Measurements from ENCODE around the gene MYO7B.

The MYO7B gene

GRCh38 chr2:127632592-127633489 lies 97.4 kb downstream of the MYO7B start:
- H3K9me3 ChIP-seq (ENCODE audit: control insufficient read depth in 1 of 2, low read length in 2 of 2), result no peaks in the 10 kb centered on the region
- no peaks in the 10 kb centered on the region for H3K36me3 ChIP-seq (ENCODE audit: control insufficient read depth in 1 of 2, insufficient read depth in 2 of 2, low read length in 2 of 2)
- no peak overlapping the region for H3K27ac ChIP-seq (ENCODE audit: low read length)
- no peaks in the 10 kb centered on the region for H3K27me3 ChIP-seq (ENCODE audit: low read depth, low read length)
- no peak overlapping the region for H3K4me3 ChIP-seq (ENCODE audit: low read depth in 1 of 2, low read length in 2 of 2)
- H3K4me1 ChIP-seq (ENCODE audit: control insufficient read depth in 1 of 2, insufficient read depth in 2 of 2, low read length in 2 of 2), result peaks cover 3 to 48% of the 10 kb centered on the region in 2 donors

GRCh38 chr2:127633556-127634065 lies 98.1 kb downstream of the MYO7B start:
- H3K4me1 ChIP-seq (ENCODE audit: control insufficient read depth in 1 of 2, insufficient read depth in 2 of 2, low read length in 2 of 2), result peaks cover 5 to 55% of the 10 kb centered on the region in 2 donors
- H3K4me3 ChIP-seq (ENCODE audit: low read depth in 1 of 2, low read length in 2 of 2), result no peak overlapping the region
- no peak overlapping the region for H3K27ac ChIP-seq (ENCODE audit: low read length)
- H3K9me3 ChIP-seq (ENCODE audit: control insufficient read depth in 1 of 2, low read length in 2 of 2), result no peaks in the 10 kb centered on the region
- H3K36me3 ChIP-seq (ENCODE audit: control insufficient read depth in 1 of 2, insufficient read depth in 2 of 2, low read length in 2 of 2), result peaks cover 0 to 2% of the 10 kb centered on the region in 2 donors
- H3K27me3 ChIP-seq (ENCODE audit: low read depth, low read length), result no peaks in the 10 kb centered on the region

GRCh38 chr2:127634066-127634617 lies 98.7 kb downstream of the MYO7B start:
- Histone ChIP-seq H3K36me3 (ENCODE audit: control insufficient read depth in 1 of 2, insufficient read depth in 2 of 2, low read length in 2 of 2) (peaks cover 0 to 7% of the 10 kb centered on the region in 2 donors), H3K27ac (ENCODE audit: low read length) (no peak overlapping the region), H3K4me3 (ENCODE audit: low read depth in 1 of 2, low read length in 2 of 2) (no peak overlapping the region), H3K4me1 (ENCODE audit: control insufficient read depth in 1 of 2, insufficient read depth in 2 of 2, low read length in 2 of 2) (peaks cover 5 to 59% of the 10 kb centered on the region in 2 donors), H3K9me3 (ENCODE audit: control insufficient read depth in 1 of 2, low read length in 2 of 2) (no peaks in the 10 kb centered on the region), H3K27me3 (ENCODE audit: low read depth, low read length) (no peaks in the 10 kb centered on the region)

- H3K4me3 ChIP-seq (ENCODE audit: low read depth in 1 of 2, low read length in 2 of 2), result no peak overlapping the region
- no peak overlapping the region for H3K27ac ChIP-seq (ENCODE audit: low read length)
- H3K27me3 ChIP-seq (ENCODE audit: low read depth, low read length), result no peaks in the 10 kb centered on the region
- peaks cover 3 to 14% of the 10 kb centered on the region in 2 donors for H3K36me3 ChIP-seq (ENCODE audit: control insufficient read depth in 1 of 2, insufficient read depth in 2 of 2, low read length in 2 of 2)
- H3K9me3 ChIP-seq (ENCODE audit: control insufficient read depth in 1 of 2, low read length in 2 of 2), result no peaks in the 10 kb centered on the region
- peaks cover 5 to 59% of the 10 kb centered on the region in 2 donors for H3K4me1 ChIP-seq (ENCODE audit: control insufficient read depth in 1 of 2, insufficient read depth in 2 of 2, low read length in 2 of 2)
These were observed 99.3 kb downstream of the MYO7B start for GRCh38 chr2:127634626-127635379.

- Histone ChIP-seq H3K4me1 (ENCODE audit: control insufficient read depth in 1 of 2, insufficient read depth in 2 of 2, low read length in 2 of 2) (peaks cover 5 to 64% of the 10 kb centered on the region in 2 donors), H3K27me3 (ENCODE audit: low read depth, low read length) (no peaks in the 10 kb centered on the region), H3K36me3 (ENCODE audit: control insufficient read depth in 1 of 2, insufficient read depth in 2 of 2, low read length in 2 of 2) (peaks cover 4 to 20% of the 10 kb centered on the region in 2 donors), H3K27ac (ENCODE audit: low read length) (no peak overlapping the region), H3K9me3 (ENCODE audit: control insufficient read depth in 1 of 2, low read length in 2 of 2) (no peaks in the 10 kb centered on the region), H3K4me3 (ENCODE audit: low read depth in 1 of 2, low read length in 2 of 2) (no peak overlapping the region)
These were observed 100.1 kb downstream of the MYO7B start for GRCh38 chr2:127635380-127636237.

GRCh38 chr2:127636248-127637235 lies 101.1 kb downstream of the MYO7B start:
- H3K9me3 ChIP-seq (ENCODE audit: control insufficient read depth in 1 of 2, low read length in 2 of 2), result no peaks in the 10 kb centered on the region
- no peaks in the 10 kb centered on the region for H3K27me3 ChIP-seq (ENCODE audit: low read depth, low read length)
- no peak overlapping the region for H3K27ac ChIP-seq (ENCODE audit: low read length)
- H3K4me3 ChIP-seq (ENCODE audit: low read depth in 1 of 2, low read length in 2 of 2), result no peak overlapping the region
- peaks cover 4 to 24% of the 10 kb centered on the region in 2 donors for H3K36me3 ChIP-seq (ENCODE audit: control insufficient read depth in 1 of 2, insufficient read depth in 2 of 2, low read length in 2 of 2)
- H3K4me1 ChIP-seq (ENCODE audit: control insufficient read depth in 1 of 2, insufficient read depth in 2 of 2, low read length in 2 of 2), result peaks cover 5 to 66% of the 10 kb centered on the region in 2 donors

GRCh38 chr2:127637236-127637630 lies 101.8 kb downstream of the MYO7B start:
- Histone ChIP-seq H3K4me3 (ENCODE audit: low read depth in 1 of 2, low read length in 2 of 2) (no peak overlapping the region), H3K27me3 (ENCODE audit: low read depth, low read length) (no peaks in the 10 kb centered on the region), H3K4me1 (ENCODE audit: control insufficient read depth in 1 of 2, insufficient read depth in 2 of 2, low read length in 2 of 2) (peaks cover 5 to 60% of the 10 kb centered on the region in 2 donors), H3K27ac (ENCODE audit: low read length) (no peak overlapping the region), H3K9me3 (ENCODE audit: control insufficient read depth in 1 of 2, low read length in 2 of 2) (no peaks in the 10 kb centered on the region), H3K36me3 (ENCODE audit: control insufficient read depth in 1 of 2, insufficient read depth in 2 of 2, low read length in 2 of 2) (peaks cover 4 to 24% of the 10 kb centered on the region in 2 donors)

GRCh38 chr2:127637725-127638252 lies 102.3 kb downstream of the MYO7B start:
- peak overlapping the region; percentile 56 for H3K27ac ChIP-seq (ENCODE audit: low read length)

GRCh38 chr2:127638361-127639110 lies 103.1 kb downstream of the MYO7B start:
- H3K27me3 ChIP-seq (ENCODE audit: low read depth, low read length), result no peaks in the 10 kb centered on the region
- H3K9me3 ChIP-seq (ENCODE audit: control insufficient read depth in 1 of 2, low read length in 2 of 2), result no peaks in the 10 kb centered on the region
- peaks cover 5 to 61% of the 10 kb centered on the region in 2 donors for H3K4me1 ChIP-seq (ENCODE audit: control insufficient read depth in 1 of 2, insufficient read depth in 2 of 2, low read length in 2 of 2)
- peak overlapping the region; percentile 56 for H3K27ac ChIP-seq (ENCODE audit: low read length)
- peaks cover 4 to 27% of the 10 kb centered on the region in 2 donors for H3K36me3 ChIP-seq (ENCODE audit: control insufficient read depth in 1 of 2, insufficient read depth in 2 of 2, low read length in 2 of 2)
- no peak overlapping the region for H3K4me3 ChIP-seq (ENCODE audit: low read depth in 1 of 2, low read length in 2 of 2)

More at GRCh38 chr2:127637725-127638252, 102.3 kb downstream of the MYO7B start:
- Histone ChIP-seq H3K36me3 (ENCODE audit: control insufficient read depth in 1 of 2, insufficient read depth in 2 of 2, low read length in 2 of 2) (peaks cover 4 to 27% of the 10 kb centered on the region in 2 donors), H3K4me1 (ENCODE audit: control insufficient read depth in 1 of 2, insufficient read depth in 2 of 2, low read length in 2 of 2) (peaks cover 5 to 62% of the 10 kb centered on the region in 2 donors), H3K27me3 (ENCODE audit: low read depth, low read length) (no peaks in the 10 kb centered on the region), H3K4me3 (ENCODE audit: low read depth in 1 of 2, low read length in 2 of 2) (no peak overlapping the region), H3K9me3 (ENCODE audit: control insufficient read depth in 1 of 2, low read length in 2 of 2) (no peaks in the 10 kb centered on the region)

Data from muscle layer of duodenum (tissue), 2 donors.